SK-N-MC (cell line): Measurements from ENCODE around the gene STOML2.

Experiments used
- EZH2 ChIP-seq: fragments of 200-600 bp; sonication (generic); IDR thresholded peaks from one replicate; pipeline ENCODE4 v1.6.1; 2017; ENCODE audit warnings: antibody characterized with exemption
- POLR2AphosphoS5 ChIP-seq: IDR thresholded peaks from 2 replicates; pipeline ENCODE4 v1.6.1; 2012; ENCODE audit warnings: mild to moderate bottlenecking, low read depth, low read length, borderline replicate concordance

- TF ChIP-seq EZH2 (no peak), POLR2AphosphoS5 (no peak; the same call in 1 of the 2 replicates)
These were observed 31.0 kb downstream of the STOML2 start for GRCh38 chr9:35071814-35072460.
